ENCODE data around the gene KRT77. TPM values are rescaled to one million over a fixed set of nuclear protein-coding genes. Genes with fewer than 3 reads are reported as not detected.

KRT77 gene
- total and polyA plus RNA-seq, 2 experiments from 2014 or later = not detected

- no peaks in the 10 kb centered on the region for H3F3A ChIP-seq (replicated peaks; ENCODE audit: low read depth)
- Mint-ChIP-seq H3K4me1 (no peaks in the 10 kb centered on the region), H3K36me3 (ENCODE audit: low read depth) (no peaks in the 10 kb centered on the region), H3K4me3 (no peak overlapping the region), H3K9me3 (peaks cover 10% of the 10 kb centered on the region; the same call in 2 of the 3 replicates), H3K27me3 (ENCODE audit: insufficient read depth, low read depth, poor library complexity) (peaks cover 10% of the 10 kb centered on the region), H3K27ac (no peak overlapping the region)
- H3K27ac ChIP-seq (ENCODE audit: low read depth) = no peak overlapping the region
- 0 out of 2 replicates have a peak, but pooled peaks cover 4% of the 10 kb centered on the region for H3K9me2 ChIP-seq (ENCODE audit: insufficient read depth)
- H4K20me1 ChIP-seq (replicated peaks; ENCODE audit: insufficient read depth) = no peaks in the 10 kb centered on the region
- no peaks in the 10 kb centered on the region for H3K36me3 ChIP-seq (ENCODE audit: insufficient read depth)
- no peak overlapping the region for H3K4me3 ChIP-seq
- no peak overlapping the region for H2AFZ ChIP-seq
- TF ChIP-seq ZNF462 (CRISPR knock-in tag; IDR thresholded peaks at IDR 0.05) (no peak), CTCF (conservative IDR thresholded peaks at IDR 0.05; ENCODE audit: low read depth in 2 of 2) (no peak), JUNB (IDR thresholded peaks at IDR 0.05; ENCODE audit: unreplicated experiment) (no peak), STAT1 (IDR thresholded peaks at IDR 0.05; ENCODE audit: unreplicated experiment) (no peak), POLR2AphosphoS5 (IDR thresholded peaks at IDR 0.05; ENCODE audit: low read depth) (no peak), ZNF331 (CRISPR knock-in tag; IDR thresholded peaks at IDR 0.05; ENCODE audit: low read depth) (no peak), EZH2 (IDR thresholded peaks at IDR 0.05; ENCODE audit: low read depth, unreplicated experiment) (no peak), EZH2phosphoT487 (IDR thresholded peaks at IDR 0.05; ENCODE audit: unreplicated experiment) (no peak), REST (IDR thresholded peaks at IDR 0.05; ENCODE audit: unreplicated experiment) (no peak), NANOG (IDR thresholded peaks at IDR 0.05; ENCODE audit: borderline replicate concordance) (no peak), CREB1 (CRISPR knock-in tag; IDR thresholded peaks at IDR 0.05; ENCODE audit: low read depth) (no peak), ZNF114 (CRISPR knock-in tag; IDR thresholded peaks at IDR 0.05) (no peak)
- TF ChIP-seq, protein P1, sequence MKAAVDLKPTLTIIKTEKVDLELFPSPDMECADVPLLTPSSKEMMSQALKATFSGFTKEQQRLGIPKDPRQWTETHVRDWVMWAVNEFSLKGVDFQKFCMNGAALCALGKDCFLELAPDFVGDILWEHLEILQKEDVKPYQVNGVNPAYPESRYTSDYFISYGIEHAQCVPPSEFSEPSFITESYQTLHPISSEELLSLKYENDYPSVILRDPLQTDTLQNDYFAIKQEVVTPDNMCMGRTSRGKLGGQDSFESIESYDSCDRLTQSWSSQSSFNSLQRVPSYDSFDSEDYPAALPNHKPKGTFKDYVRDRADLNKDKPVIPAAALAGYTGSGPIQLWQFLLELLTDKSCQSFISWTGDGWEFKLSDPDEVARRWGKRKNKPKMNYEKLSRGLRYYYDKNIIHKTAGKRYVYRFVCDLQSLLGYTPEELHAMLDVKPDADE (IDR thresholded peaks at IDR 0.05) = no peak
- DNase-seq (ENCODE audit: low spot score) = no peak
- ATAC-seq = no peak
- H3K4me1 ChIP-seq (ENCODE audit: insufficient read depth) = no peaks in the 10 kb centered on the region
- H3K27me3 ChIP-seq (ENCODE audit: insufficient read depth) = no peaks in the 10 kb centered on the region
- H3K4me2 ChIP-seq = no peak overlapping the region
- H3K79me2 ChIP-seq (replicated peaks; ENCODE audit: insufficient read depth) = no peaks in the 10 kb centered on the region
These were observed 52.7 kb downstream of the KRT77 start for GRCh38 chr12:52650520-52651081.

Measured in GM23338 (cell line).